GM18511 (cell line): ENCODE data around the gene COL16A1.

Source experiments
- ATAC-seq: cut with Tn5 transposase; IDR thresholded peaks from one replicate; pipeline ENCODE4 v1.9.1; 2021; ENCODE audit warnings: mild to moderate bottlenecking, moderate library complexity; ENCODE audit not compliant: unreplicated experiment

COL16A1 gene

GRCh38 chr1:31651766-31652165 lies 52.1 kb downstream of the COL16A1 start:
- no peak for ATAC-seq

DNA sequence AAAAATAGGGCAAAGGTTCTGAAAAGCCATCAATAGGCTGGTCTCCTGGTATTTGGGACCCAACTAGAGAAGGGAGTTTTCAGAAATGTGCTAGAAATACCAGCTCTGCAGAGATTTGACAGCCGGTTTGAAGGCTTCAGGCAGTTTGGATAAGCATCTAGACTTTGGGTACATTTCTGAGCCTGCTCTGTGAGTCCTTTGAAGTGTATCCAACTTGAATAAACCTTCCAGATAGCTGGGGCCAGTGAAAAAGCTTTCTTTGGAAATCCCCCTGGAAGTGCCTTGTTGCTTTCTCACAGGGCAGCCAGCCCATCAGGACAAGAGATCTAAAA lies 52.8 kb downstream of the COL16A1 start:
- ATAC-seq: no peak

- ATAC-seq: no peak
These were observed 53.4 kb downstream of the COL16A1 start for GRCh38 chr1:31650161-31651088.

DNA sequence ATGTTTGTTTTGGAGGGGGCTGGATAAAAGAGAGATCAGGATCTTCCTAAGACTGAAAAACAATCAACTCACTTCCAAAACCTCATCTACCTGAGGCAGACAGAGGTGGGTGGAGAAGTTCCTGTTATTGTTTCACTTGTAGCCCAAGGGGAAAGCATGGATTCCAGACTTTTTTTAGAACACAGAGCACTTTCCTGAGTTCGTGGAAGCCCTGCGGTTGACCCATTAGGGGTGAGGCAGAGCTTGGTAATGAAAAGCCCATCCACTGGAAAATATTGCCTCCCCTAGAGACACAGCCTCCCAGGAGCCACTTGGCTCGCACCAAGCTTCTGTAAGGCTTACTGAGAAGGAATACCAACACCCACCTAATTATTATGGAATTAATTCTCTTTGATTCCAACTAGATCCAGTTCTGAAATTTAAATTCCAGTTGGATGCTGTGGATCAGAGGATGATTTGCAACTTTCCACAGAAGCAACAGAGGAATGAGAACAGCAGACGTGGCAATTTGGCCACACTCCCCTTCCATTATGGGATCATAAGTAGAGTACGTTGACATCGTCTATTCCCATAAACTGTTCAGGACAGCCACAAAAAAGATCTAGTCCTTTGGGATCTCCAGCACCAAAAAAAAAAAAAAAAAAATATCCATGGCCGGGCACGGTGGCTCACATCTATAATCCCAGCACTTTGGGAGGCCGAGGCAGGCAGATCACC lies 55.0 kb downstream of the COL16A1 start:
- no peak for ATAC-seq

- no peak for ATAC-seq
These were observed 55.6 kb downstream of the COL16A1 start for GRCh38 chr1:31648190-31648589.

GRCh38 chr1:31647106-31647505 lies 56.7 kb downstream of the COL16A1 start:
- ATAC-seq: no peak

- no peak for ATAC-seq
These were observed 57.4 kb downstream of the COL16A1 start for GRCh38 chr1:31646259-31646960.

DNA sequence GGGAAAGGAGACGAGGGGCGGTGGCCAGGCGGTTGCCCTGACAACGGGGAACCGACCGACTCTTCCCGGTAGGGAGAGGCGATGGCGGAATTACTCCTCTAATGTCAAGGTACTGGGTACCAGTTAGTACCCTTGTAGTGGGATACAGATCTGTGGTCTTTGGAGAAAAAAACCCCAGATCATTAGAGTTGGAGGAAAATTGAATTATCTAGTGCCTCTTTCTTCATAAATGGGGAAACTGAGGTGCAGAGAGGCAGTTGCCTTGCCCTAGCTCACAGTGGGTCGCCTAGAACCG lies 58.6 kb downstream of the COL16A1 start:
- ATAC-seq: no peak

GRCh38 chr1:31644560-31645273 lies 59.1 kb downstream of the COL16A1 start, which contains the start of gene PEF1:
TSS of gene PEF1 (minus strand) at chr1:31644876. CDS start at chr1:31644864, 12 bp downstream.
- peak; percentile 89 for ATAC-seq

- no peak for ATAC-seq
These were observed 59.7 kb downstream of the COL16A1 start for GRCh38 chr1:31643976-31644559.

GRCh38 chr1:31642897-31643296 lies 60.9 kb downstream of the COL16A1 start:
- ATAC-seq: no peak

DNA sequence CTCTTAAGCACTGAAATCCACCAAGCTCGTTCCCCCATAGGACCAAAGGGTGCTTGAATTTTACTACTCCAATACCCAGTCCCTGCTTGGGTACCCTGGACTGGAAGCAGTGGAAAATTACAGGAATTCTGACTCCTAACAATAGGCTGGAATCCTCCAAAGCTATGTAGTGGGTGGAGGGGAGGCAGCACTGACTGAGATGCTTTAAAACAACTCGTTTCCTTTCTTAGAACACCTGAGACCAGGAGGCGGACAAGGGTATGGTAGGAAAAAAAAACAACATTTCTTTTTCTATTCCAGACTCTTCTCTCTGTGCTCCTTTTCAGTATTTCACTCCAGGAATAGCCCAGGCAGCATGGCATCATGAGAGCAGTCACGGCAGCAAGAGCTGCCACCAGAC lies 61.5 kb downstream of the COL16A1 start:
- no peak for ATAC-seq

DNA sequence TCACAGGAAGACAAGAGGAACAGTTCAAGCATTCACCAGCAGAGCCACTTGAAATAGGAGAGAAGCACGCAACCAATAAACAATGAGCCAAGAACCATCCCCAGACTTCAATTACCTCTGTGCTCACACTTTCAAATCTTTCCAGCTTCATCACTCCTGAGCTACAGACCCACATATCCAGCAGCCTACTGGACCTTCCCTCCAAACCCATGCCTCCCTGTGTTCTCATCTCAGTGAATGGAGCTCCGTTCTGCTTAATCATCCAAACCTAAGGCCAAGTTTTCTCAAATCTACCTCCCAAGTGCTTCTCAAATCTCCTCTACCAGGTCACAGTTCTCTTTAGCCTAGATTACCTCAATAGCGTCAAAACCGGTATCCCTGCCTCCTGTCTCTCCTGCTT lies 62.9 kb downstream of the COL16A1 start:
- ATAC-seq: no peak

DNA sequence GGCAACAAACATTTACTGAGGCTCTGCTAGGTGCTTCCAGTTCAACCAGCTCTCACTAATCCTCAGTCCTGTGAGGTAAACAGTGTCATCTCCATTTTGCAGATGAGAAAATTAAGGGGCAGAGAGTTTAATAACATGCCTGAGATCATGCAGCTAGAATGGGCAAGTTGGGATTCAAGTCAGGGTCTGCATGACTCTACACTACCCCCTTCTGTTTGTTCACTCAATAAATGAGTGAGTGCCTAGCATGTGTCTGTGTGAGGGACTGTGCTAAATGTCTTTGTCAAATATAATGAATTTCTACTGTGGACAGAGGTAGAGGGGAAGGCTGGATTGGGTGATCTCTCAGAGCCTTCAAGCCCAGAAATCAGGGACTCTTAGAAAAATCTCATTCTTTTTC lies 63.6 kb downstream of the COL16A1 start:
- ATAC-seq: no peak

GRCh38 chr1:31639543-31639942 lies 64.3 kb downstream of the COL16A1 start:
- no peak for ATAC-seq

DNA sequence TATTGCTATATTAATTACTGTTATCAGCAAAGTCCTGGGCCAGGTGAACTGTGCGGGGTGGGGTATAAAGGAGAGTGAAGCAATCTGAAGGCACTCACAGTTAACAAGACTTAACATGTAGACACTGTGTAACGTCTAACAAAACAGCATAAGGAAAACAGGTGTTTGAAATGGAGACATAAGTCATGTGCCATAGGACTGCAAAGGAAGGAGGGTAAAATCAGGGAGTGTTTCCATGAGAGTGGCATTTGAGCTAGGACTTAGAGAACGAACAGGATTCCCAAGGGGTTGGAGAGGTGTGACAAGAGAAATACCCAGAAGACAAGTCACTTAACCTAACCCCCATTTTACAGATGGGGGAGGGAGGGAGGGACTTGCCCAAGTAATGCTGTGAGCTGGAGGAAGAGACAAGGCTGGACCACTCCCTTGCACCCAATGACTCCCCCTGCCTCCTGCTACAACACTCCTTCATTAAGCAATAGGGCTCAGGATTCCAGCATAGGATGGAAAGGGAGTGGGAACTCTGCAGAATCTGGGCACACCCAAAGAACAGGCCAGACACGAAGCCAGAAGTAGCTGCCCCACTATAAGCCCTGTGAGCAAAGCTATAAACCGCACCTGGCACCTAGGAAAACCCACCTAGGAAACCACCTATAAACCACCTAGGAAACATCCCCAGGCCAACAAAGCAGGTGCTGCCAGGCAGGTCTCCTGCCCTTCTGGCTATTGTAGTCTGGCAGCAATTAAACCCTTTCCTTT lies 65.7 kb downstream of the COL16A1 start:
- ATAC-seq: no peak

- no peak for ATAC-seq
These were observed 70.7 kb downstream of the COL16A1 start for GRCh38 chr1:31633117-31633516.

GRCh38 chr1:31632649-31633048 lies 71.2 kb downstream of the COL16A1 start:
- ATAC-seq: no peak

- ATAC-seq: no peak
These were observed 74.8 kb downstream of the COL16A1 start for GRCh38 chr1:31628931-31629556.
